ENCODE measurements around the gene LRIT2.

DNA sequence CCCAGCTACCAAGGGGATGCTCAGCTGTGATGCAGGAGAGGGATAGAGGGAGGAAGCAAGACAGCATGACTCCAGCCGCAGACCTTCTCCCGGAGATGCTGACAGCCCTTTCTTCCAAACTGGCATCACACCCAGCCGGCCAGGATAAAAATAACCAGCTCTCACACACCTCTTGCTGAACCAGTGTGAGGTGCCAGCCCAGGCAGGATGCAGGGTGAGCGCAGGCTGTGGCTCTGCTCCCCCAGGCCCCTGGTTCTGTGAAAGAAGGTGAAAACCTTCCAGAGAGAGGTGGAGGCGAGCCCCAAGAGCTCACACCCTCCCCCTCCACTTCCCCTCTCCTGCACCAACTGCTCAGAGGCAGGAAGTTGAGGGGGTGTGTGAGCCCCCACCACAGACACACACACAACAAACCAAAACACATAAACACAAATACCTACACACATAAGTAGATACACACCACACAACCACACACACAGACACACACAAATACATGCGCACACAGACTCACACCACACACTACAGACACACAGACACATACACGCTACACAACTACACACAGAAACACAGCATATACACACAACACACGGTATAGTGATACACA is 47.7 kb downstream of the LRIT2 start:
- TF ChIP-seq, protein P1, sequence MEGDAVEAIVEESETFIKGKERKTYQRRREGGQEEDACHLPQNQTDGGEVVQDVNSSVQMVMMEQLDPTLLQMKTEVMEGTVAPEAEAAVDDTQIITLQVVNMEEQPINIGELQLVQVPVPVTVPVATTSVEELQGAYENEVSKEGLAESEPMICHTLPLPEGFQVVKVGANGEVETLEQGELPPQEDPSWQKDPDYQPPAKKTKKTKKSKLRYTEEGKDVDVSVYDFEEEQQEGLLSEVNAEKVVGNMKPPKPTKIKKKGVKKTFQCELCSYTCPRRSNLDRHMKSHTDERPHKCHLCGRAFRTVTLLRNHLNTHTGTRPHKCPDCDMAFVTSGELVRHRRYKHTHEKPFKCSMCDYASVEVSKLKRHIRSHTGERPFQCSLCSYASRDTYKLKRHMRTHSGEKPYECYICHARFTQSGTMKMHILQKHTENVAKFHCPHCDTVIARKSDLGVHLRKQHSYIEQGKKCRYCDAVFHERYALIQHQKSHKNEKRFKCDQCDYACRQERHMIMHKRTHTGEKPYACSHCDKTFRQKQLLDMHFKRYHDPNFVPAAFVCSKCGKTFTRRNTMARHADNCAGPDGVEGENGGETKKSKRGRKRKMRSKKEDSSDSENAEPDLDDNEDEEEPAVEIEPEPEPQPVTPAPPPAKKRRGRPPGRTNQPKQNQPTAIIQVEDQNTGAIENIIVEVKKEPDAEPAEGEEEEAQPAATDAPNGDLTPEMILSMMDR (IDR thresholded peaks at IDR 0.05) = no peak
- no peak for TF ChIP-seq POLR2A (IDR thresholded peaks at IDR 0.05)

Measured in prostate gland (tissue), 2 donors.